Panc1 (cell line): ENCODE data around the gene COA5.
A peak's percentile ranks its signal among the peaks of the same experiment; 100 is the strongest.

Source experiments
- POLR2AphosphoS5 ChIP-seq: IDR thresholded peaks from 2 replicates; pipeline ENCODE4 v1.6.1; 2012; ENCODE audit warnings: mild to moderate bottlenecking, low read depth, low read length, moderate library complexity
- SIN3A ChIP-seq: IDR thresholded peaks from 2 replicates; pipeline ENCODE4 v1.6.1; 2012; ENCODE audit warnings: low read depth, mild to moderate bottlenecking, low read length, moderate library complexity, borderline replicate concordance; ENCODE audit not compliant: insufficient read depth
- TF ChIP-seq, protein P1 (sequence below): fragments of 450-650 bp; IDR thresholded peaks from 2 replicates; pipeline ENCODE4 v1.5.1; 2017; ENCODE audit warnings: mild to moderate bottlenecking

DNA sequence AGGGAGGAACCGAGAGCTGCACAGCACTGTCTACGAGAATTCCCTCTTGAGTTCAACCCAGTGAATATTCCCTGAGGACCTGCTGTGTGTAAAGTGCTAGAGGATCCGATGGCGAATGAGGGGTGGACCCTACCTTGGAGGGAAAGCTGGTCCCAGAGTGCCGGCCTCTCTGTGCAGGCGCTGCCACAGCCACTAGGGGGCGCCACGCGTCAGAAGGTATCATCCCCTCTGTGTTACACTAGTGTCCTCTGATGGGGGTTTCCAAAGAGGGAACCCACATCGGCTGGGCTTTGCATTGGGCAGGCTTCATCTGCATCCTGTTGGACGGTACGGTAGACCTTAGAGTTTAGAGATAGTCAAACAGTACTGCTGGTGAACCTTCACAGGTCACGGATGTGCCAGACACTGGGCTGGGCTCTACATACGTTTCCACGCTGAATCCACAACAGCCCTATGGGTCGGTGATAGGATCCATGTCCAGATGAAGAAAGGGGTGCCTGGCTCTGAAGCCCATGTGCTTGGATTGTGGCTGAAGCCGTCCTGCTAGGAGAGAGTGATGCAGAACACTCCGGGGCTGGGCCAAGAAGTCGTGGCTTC is 39.0 kb downstream of the COA5 start:
- TF ChIP-seq, protein P1, sequence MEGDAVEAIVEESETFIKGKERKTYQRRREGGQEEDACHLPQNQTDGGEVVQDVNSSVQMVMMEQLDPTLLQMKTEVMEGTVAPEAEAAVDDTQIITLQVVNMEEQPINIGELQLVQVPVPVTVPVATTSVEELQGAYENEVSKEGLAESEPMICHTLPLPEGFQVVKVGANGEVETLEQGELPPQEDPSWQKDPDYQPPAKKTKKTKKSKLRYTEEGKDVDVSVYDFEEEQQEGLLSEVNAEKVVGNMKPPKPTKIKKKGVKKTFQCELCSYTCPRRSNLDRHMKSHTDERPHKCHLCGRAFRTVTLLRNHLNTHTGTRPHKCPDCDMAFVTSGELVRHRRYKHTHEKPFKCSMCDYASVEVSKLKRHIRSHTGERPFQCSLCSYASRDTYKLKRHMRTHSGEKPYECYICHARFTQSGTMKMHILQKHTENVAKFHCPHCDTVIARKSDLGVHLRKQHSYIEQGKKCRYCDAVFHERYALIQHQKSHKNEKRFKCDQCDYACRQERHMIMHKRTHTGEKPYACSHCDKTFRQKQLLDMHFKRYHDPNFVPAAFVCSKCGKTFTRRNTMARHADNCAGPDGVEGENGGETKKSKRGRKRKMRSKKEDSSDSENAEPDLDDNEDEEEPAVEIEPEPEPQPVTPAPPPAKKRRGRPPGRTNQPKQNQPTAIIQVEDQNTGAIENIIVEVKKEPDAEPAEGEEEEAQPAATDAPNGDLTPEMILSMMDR = peak; percentile 95
- no peak for TF ChIP-seq POLR2AphosphoS5
- TF ChIP-seq SIN3A = no peak
